Thoracic aorta (tissue), 2 donors: ENCODE data around the gene ABCA1. TPM values are rescaled to one million over a fixed set of nuclear protein-coding genes. Genes with fewer than 3 reads are reported as not detected.

ENCODE experiments used
- ATAC-seq: fragments of 150-250 bp; one replicate; pipeline ENCODE4 v1.8.0; 2017; ENCODE audit warnings: low read depth; ENCODE audit not compliant: insufficient number of reproducible peaks, low FRiP score
- DNase-seq: peaks from one replicate; pipeline ENCODE4 v3.0.0-alpha.2; 2020; ENCODE audit warnings: low spot score
- H3K27ac ChIP-seq, 2 donors: fragments of 200-600 bp; sonication (generic); 1 replicate in 1 of 2; 2 replicates in 1 of 2; pipeline ENCODE4 v1.5.1; 2016; ENCODE audit warnings: mild to moderate bottlenecking in 2 of 2, moderate library complexity in 2 of 2
- H3K27me3 ChIP-seq: fragments of 200-600 bp; sonication (generic); replicated peaks from 2 replicates; pipeline ENCODE4 v1.6.0; 2016; ENCODE audit warnings: mild to moderate bottlenecking; ENCODE audit not compliant: insufficient read depth
- H3K36me3 ChIP-seq: fragments of 200-600 bp; sonication (generic); one replicate; pipeline ENCODE4 v1.5.1; 2016
- H3K4me1 ChIP-seq, 2 donors: fragments of 200-600 bp; sonication (generic); 1 replicate in 1 of 2; 2 replicates in 1 of 2; pipeline versions ENCODE4 v1.5.1 to v1.6.0; 2016; ENCODE audit warnings: low read depth in 2 of 2, mild to moderate bottlenecking in 1 of 2; ENCODE audit not compliant: control insufficient read depth in 1 of 2
- H3K4me3 ChIP-seq: fragments of 200-600 bp; sonication (generic); 2 replicates; pipeline ENCODE4 v1.5.1; 2016; ENCODE audit warnings: mild to moderate bottlenecking
- H3K9me3 ChIP-seq: fragments of 200-600 bp; sonication (generic); 2 replicates; pipeline ENCODE4 v1.5.1; 2016
- total RNA-seq, 2 donors: library from RNA; depleted of rRNA; stranded (reverse); fragments of >200 nt; gene quantifications; one replicate each; pipeline versions ENCODE4 v1.1.0 to v1.2.3, GENCODE V29; 2016
- TF ChIP-seq, protein P1 (sequence below): fragments of 200-600 bp; sonication (generic); IDR thresholded peaks from one replicate; pipeline ENCODE4 v1.5.1; 2019; ENCODE audit warnings: antibody characterized with exemption

ABCA1 gene
- total RNA-seq, 2 donors from 2014 or later = 48.1 to 79.7 TPM

GRCh38 chr9:104892701-104893100 lies 35.3 kb downstream of the ABCA1 start:
- H3K4me3 ChIP-seq = no peak overlapping the region
- no peaks in the 10 kb centered on the region for H3K27me3 ChIP-seq
- no peak overlapping the region for H3K27ac ChIP-seq
- no peaks in the 10 kb centered on the region for H3K9me3 ChIP-seq
- ATAC-seq (no peak), DNase-seq (no peak)
- TF ChIP-seq, protein P1, sequence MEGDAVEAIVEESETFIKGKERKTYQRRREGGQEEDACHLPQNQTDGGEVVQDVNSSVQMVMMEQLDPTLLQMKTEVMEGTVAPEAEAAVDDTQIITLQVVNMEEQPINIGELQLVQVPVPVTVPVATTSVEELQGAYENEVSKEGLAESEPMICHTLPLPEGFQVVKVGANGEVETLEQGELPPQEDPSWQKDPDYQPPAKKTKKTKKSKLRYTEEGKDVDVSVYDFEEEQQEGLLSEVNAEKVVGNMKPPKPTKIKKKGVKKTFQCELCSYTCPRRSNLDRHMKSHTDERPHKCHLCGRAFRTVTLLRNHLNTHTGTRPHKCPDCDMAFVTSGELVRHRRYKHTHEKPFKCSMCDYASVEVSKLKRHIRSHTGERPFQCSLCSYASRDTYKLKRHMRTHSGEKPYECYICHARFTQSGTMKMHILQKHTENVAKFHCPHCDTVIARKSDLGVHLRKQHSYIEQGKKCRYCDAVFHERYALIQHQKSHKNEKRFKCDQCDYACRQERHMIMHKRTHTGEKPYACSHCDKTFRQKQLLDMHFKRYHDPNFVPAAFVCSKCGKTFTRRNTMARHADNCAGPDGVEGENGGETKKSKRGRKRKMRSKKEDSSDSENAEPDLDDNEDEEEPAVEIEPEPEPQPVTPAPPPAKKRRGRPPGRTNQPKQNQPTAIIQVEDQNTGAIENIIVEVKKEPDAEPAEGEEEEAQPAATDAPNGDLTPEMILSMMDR = no peak
- no peaks in the 10 kb centered on the region for H3K4me1 ChIP-seq
- H3K36me3 ChIP-seq = peaks cover 3% of the 10 kb centered on the region

GRCh38 chr9:104890433-104890770 lies 37.6 kb downstream of the ABCA1 start:
- H3K27ac ChIP-seq = no peak overlapping the region
- no peak overlapping the region for H3K4me3 ChIP-seq
- ATAC-seq (no peak), DNase-seq (no peak)
- H3K9me3 ChIP-seq = no peaks in the 10 kb centered on the region
- TF ChIP-seq, protein P1 = no peak
- no peaks in the 10 kb centered on the region for H3K27me3 ChIP-seq
- no peaks in the 10 kb centered on the region for H3K4me1 ChIP-seq
- H3K36me3 ChIP-seq = peaks cover 3% of the 10 kb centered on the region

DNA sequence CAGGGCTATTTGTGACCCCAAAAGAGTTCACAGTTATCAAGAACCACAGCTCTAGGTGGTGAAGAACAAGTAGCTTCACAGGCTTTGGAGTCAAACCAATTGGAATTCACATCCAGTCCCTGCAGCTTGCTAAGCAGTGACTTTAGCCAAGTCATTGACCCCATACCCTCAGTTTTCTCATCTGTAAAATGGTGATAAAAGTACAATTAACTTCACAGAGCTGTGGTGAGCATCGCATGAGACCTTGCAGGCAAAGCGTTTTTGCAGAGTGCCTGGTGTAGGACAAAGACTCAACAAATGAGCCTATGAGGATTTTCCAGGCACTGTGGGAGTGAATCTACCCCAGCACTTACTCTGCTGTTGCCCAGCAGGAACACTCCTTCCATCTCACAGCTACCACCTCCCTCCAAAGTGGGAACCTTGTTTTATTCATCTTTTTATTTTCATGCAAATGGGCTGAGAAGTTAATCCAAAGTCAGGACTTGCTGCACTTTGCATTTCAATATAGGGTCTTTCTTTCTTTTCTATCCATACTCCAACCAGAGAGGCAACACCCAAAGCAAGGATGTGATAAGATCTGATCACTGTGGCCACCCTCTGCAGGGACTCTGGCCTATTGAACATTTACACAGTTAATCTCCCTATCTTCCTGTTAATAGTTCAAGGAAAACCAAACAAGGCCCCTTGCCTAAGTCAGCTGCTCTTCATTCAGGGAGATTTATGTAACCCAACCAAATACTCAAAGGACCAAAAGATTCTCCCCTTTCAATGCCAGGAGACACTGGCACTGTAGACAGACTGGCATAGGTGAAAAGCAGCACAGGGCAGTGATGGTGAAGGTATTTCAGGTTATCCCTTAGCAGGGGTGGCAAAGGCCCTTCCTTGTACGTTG lies 41.9 kb downstream of the ABCA1 start:
- Histone ChIP-seq H3K27ac (no peak overlapping the region), H3K36me3 (peaks cover 9% of the 10 kb centered on the region), H3K9me3 (no peaks in the 10 kb centered on the region), H3K4me1 (peaks cover 3 to 10% of the 10 kb centered on the region in 2 donors), H3K27me3 (no peaks in the 10 kb centered on the region), H3K4me3 (no peak overlapping the region)
- ATAC-seq (no peak), DNase-seq (no peak)
- TF ChIP-seq, protein P1 = no peak

- TF ChIP-seq, protein P1 = no peak
- H3K9me3 ChIP-seq = no peaks in the 10 kb centered on the region
- H3K27ac ChIP-seq = no peak overlapping the region
- ATAC-seq = no peak
- peaks cover 5% of the 10 kb centered on the region for H3K36me3 ChIP-seq
- H3K4me3 ChIP-seq = no peak overlapping the region
- H3K27me3 ChIP-seq = no peaks in the 10 kb centered on the region
- no peak for DNase-seq
- peaks cover 10% of the 10 kb centered on the region in 2 donors for H3K4me1 ChIP-seq
These were observed 44.8 kb downstream of the ABCA1 start for GRCh38 chr9:104883169-104883568.

DNA sequence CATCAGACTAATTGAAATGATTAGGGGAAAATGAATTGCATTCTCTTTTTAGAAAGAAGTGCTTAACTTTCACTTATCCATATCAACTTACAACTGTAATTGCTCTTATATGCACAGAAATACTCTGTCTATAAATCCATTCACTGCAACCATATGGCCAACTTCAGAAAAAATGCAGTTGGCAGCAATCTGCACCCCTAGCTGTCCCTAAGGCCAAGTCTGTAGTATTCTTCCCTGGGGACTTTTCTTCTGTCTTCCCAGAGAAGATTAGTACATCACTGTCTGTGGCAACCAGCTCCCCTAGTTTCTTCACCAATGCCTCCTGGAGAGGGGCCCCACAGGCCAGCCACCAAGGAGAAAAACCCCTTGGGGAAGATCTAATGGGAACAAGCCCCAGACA lies 45.4 kb downstream of the ABCA1 start:
- H3K4me3 ChIP-seq = no peak overlapping the region
- no peaks in the 10 kb centered on the region for H3K9me3 ChIP-seq
- H3K36me3 ChIP-seq = peaks cover 5% of the 10 kb centered on the region
- peaks cover 10% of the 10 kb centered on the region in 2 donors for H3K4me1 ChIP-seq
- no peak overlapping the region for H3K27ac ChIP-seq
- ATAC-seq (no peak), DNase-seq (no peak)
- no peaks in the 10 kb centered on the region for H3K27me3 ChIP-seq
- TF ChIP-seq, protein P1 = no peak
